SK-N-SH (cell line): Measurements from ENCODE around the gene DDX39B. TPM values are rescaled to one million over a fixed set of nuclear protein-coding genes. Genes with fewer than 3 reads are reported as not detected.

ENCODE experiments used
- CTCF ChIA-PET: fragments of 300-600, 350-600 bp; formaldehyde crosslinking; extraction: SDS; loops from one replicate; lab custom pipeline; 2021; lab: Yijun Ruan, JAX
- POLR2A ChIA-PET: fragments of 350-600 bp; sonication (Branson Sonifier 250); formaldehyde crosslinking; extraction: SDS; loops from one replicate; lab custom pipeline; 2020; ENCODE audit warnings: antibody characterized with exemption, inconsistent platforms; lab: Yijun Ruan, JAX
- DNase-seq: peaks from one replicate; pipeline ENCODE4 v3.0.0; 2012
- H2AFZ ChIP-seq: fragments of 200-600 bp; sonication (generic); 2 replicates; pipeline ENCODE4 v1.8.1; 2016; ENCODE audit warnings: antibody characterized with exemption, mild to moderate bottlenecking, low read depth
- H3F3A ChIP-seq: fragments of 200-600 bp; sonication (generic); replicated peaks from 2 replicates; pipeline ENCODE3; 2016; ENCODE audit warnings: antibody characterized with exemption, mild to moderate bottlenecking; ENCODE audit not compliant: insufficient read depth
- H3K27ac ChIP-seq, 2 experiments: fragments of 200-500 bp in 1 of 2; fragments of 200-600 bp in 1 of 2; sonication (Bioruptor generic) in 1 of 2; sonication (generic), shearing (Covaris generic) in 1 of 2; 2 replicates each; pipeline versions ENCODE4 v1.5.1 to v1.6.1; 2014 to 2016; ENCODE audit warnings: low read depth in 2 of 2, inconsistent platforms in 1 of 2, low read length in 1 of 2, mild to moderate bottlenecking in 1 of 2, mixed read lengths in 1 of 2
- H3K27me3 ChIP-seq: fragments of 200-600 bp; sonication (generic), shearing (Covaris generic); 2 replicates; pipeline ENCODE4 v1.6.1; 2016; ENCODE audit warnings: mixed run types; ENCODE audit not compliant: insufficient read depth
- H3K36me3 ChIP-seq, 2 experiments: fragments of 200-500 bp in 1 of 2; fragments of 200-600 bp in 1 of 2; sonication (Bioruptor generic) in 1 of 2; sonication (generic) in 1 of 2; replicated peaks in 1 of 2; 2 replicates each; pipeline versions ENCODE3 to v1.5.1; 2014 to 2016; ENCODE audit warnings: low read length in 1 of 2, mild to moderate bottlenecking in 1 of 2; ENCODE audit not compliant: insufficient read depth in 2 of 2, control insufficient read depth in 1 of 2
- H3K4me1 ChIP-seq, 2 experiments: fragments of 200-500 bp in 1 of 2; fragments of 200-600 bp in 1 of 2; sonication (Bioruptor generic) in 1 of 2; sonication (generic), shearing (Covaris generic) in 1 of 2; 2 replicates each; pipeline versions ENCODE4 v1.5.1 to v1.6.1; 2014 to 2016; ENCODE audit warnings: low read depth in 1 of 2, low read length in 1 of 2, mixed run types in 1 of 2; ENCODE audit not compliant: insufficient read depth in 2 of 2, control insufficient read depth in 1 of 2
- H3K4me2 ChIP-seq: fragments of 200-600 bp; sonication (generic), shearing (Covaris generic); 2 replicates; pipeline ENCODE4 v1.6.1; 2017; ENCODE audit warnings: mixed run types
- H3K4me3 ChIP-seq, 2 experiments: fragments of 200-500 bp in 1 of 2; fragments of 200-600 bp in 1 of 2; sonication (Bioruptor generic) in 1 of 2; sonication (generic), shearing (Covaris generic) in 1 of 2; 2 replicates each; pipeline versions ENCODE4 v1.5.1 to v1.8.1; 2014 to 2016; ENCODE audit warnings: low read depth in 2 of 2, inconsistent platforms in 1 of 2, low read length in 1 of 2, mild to moderate bottlenecking in 1 of 2, mixed read lengths in 1 of 2, moderate library complexity in 1 of 2
- H3K79me2 ChIP-seq: fragments of 200-600 bp; sonication (generic); 2 replicates; pipeline ENCODE4 v1.8.1; 2017; ENCODE audit warnings: mild to moderate bottlenecking; ENCODE audit not compliant: insufficient read depth
- H3K9ac ChIP-seq: fragments of 200-600 bp; sonication (generic); 2 replicates; pipeline ENCODE4 v1.6.1; 2017; ENCODE audit warnings: mixed run types
- H3K9me2 ChIP-seq: fragments of 200-600 bp; sonication (generic); 2 replicates; pipeline ENCODE4 v1.6.1; 2017; ENCODE audit warnings: mixed run types
- H3K9me3 ChIP-seq: fragments of 200-600 bp; sonication (generic); 2 replicates; pipeline ENCODE4 v1.6.1; 2017; ENCODE audit warnings: mixed run types, mild to moderate bottlenecking, moderate library complexity
- H4K20me1 ChIP-seq: fragments of 200-600 bp; sonication (generic); 2 replicates; pipeline ENCODE4 v1.6.1; 2017; ENCODE audit warnings: mild to moderate bottlenecking, mixed run types; ENCODE audit not compliant: insufficient read depth
- CHD2 ChIP-seq: fragments of 150-350 bp; IDR thresholded peaks from 2 replicates; pipeline ENCODE4 v1.6.1; 2018; ENCODE audit warnings: low read length; ENCODE audit not compliant: partially characterized antibody
- CTCF ChIP-seq: fragments of 200-600 bp; sonication (generic); IDR thresholded peaks from 2 replicates; pipeline ENCODE4 v1.6.1; 2017; ENCODE audit warnings: antibody characterized with exemption, mild to moderate bottlenecking, moderate library complexity
- ELF1 ChIP-seq: IDR thresholded peaks from 2 replicates; pipeline ENCODE4 v1.4.0; 2012
- FOXJ3 ChIP-seq: sonication (generic); formaldehyde crosslinking; IDR thresholded peaks from 2 replicates; pipeline ENCODE4 v1.5.1; 2020; ENCODE audit warnings: mild to moderate bottlenecking, missing genetic modification reagents
- FOXM1 ChIP-seq: IDR thresholded peaks from 2 replicates; pipeline ENCODE4 v1.4.0; 2012; ENCODE audit warnings: low read depth, mild to moderate bottlenecking
- IRF3 ChIP-seq: fragments of 150-350 bp; IDR thresholded peaks from 2 replicates; pipeline ENCODE4 v1.6.1; 2016; ENCODE audit warnings: mild to moderate bottlenecking, low read depth, low read length
- MAX ChIP-seq: IDR thresholded peaks from 2 replicates; pipeline ENCODE4 v1.4.0; 2012; ENCODE audit warnings: low read depth
- MEF2A ChIP-seq: IDR thresholded peaks from 2 replicates; pipeline ENCODE4 v1.4.0; 2012; ENCODE audit warnings: low read depth, borderline replicate concordance
- MXI1 ChIP-seq: IDR thresholded peaks from 2 replicates; pipeline ENCODE4 v1.6.1; 2012; ENCODE audit warnings: mild to moderate bottlenecking, low read depth, low read length, improper control_type of control experiment
- PBX3 ChIP-seq: IDR thresholded peaks from 2 replicates; pipeline ENCODE4; 2012
- TAF1 ChIP-seq: IDR thresholded peaks from 2 replicates; pipeline ENCODE4 v1.6.1; 2012; ENCODE audit warnings: low read depth, mild to moderate bottlenecking, low read length, moderate library complexity, borderline replicate concordance
- USF1 ChIP-seq: IDR thresholded peaks from 2 replicates; pipeline ENCODE4 v1.4.0; 2012; ENCODE audit warnings: low read depth, borderline replicate concordance
- WGBS: methylation state at CpG from one replicate; pipeline ENCODE4 v1.1.6; 2017; ENCODE audit warnings: low lambda C conversion rate; 5-methylcytosine and 5-hydroxymethylcytosine counted together
- polyA plus RNA-seq, 3 experiments: library from polyadenylated mRNA; depleted of rRNA; stranded (reverse); fragments of >200 nt; gene quantifications; 2 replicates each; pipeline ENCODE4 v1.2.3, GENCODE V29; 2012

The DDX39B gene
- polyA plus RNA-seq, 1 of the 3 experiments (the other 2 are of a cell fraction), result 502 TPM

GRCh38 chr6:31547727-31548543 lies 6.1 kb upstream of the DDX39B start:
- Histone ChIP-seq H3K36me3 (peaks cover 5 to 23% of the 10 kb centered on the region in 2 experiments), H3K27me3 (no peaks in the 10 kb centered on the region), H4K20me1 (no peaks in the 10 kb centered on the region), H3K9me2 (no peaks in the 10 kb centered on the region), H3F3A (peaks cover 13% of the 10 kb centered on the region), H3K4me1 (peaks cover 8 to 11% of the 10 kb centered on the region in 2 experiments; a peak in 3 of 4 replicates), H3K4me2 (peak overlapping the region; percentile 92), H3K4me3 (peak overlapping the region; percentile 52 to 77), H3K9ac (peak overlapping the region; percentile 88), H3K27ac (peak overlapping the region; percentile 74 to 78), H2AFZ (peak overlapping the region; percentile 83), H3K79me2 (peaks cover 52% of the 10 kb centered on the region), H3K9me3 (no peaks in the 10 kb centered on the region)
- ChIA-PET CTCF (interaction anchor here (0.6 to 11.9 kb wide), 13 partner anchors 9 to 1432 kb away, joined by 3 to 301 read pairs (median 3); partner anchors contain the start of genes LST1, LTB, NCR3 and TNF), POLR2A (interaction anchor here (0.6 to 2.4 kb wide), 8 partner anchors 42 to 1424 kb away, joined by 3 to 18 read pairs (median 4); partner anchors contain the start of gene DDAH2)
- TF ChIP-seq MXI1, result peak; percentile 61
- TF ChIP-seq MAX, result peak; percentile 63
- no peak for TF ChIP-seq FOXM1
- TF ChIP-seq CTCF, result peak; percentile 19; the same call in 1 of the 2 replicates
- 30% methylated on average over 15 of the region's 24 CpGs for WGBS
- peak; percentile 67 for DNase-seq

- Histone ChIP-seq H3K4me2 (peak within 1 kb of the TSS; percentile 92), H3K9me3 (no peaks in the 10 kb centered on the region), H3K27ac (peak within 1 kb of the TSS; percentile 74 to 78), H3K4me1 (peaks cover 8 to 11% of the 10 kb centered on the region in 2 experiments; a peak in 3 of 4 replicates), H3F3A (peaks cover 18% of the 10 kb centered on the region), H3K27me3 (no peaks in the 10 kb centered on the region), H3K36me3 (peaks cover 5 to 19% of the 10 kb centered on the region in 2 experiments), H3K9me2 (no peaks in the 10 kb centered on the region), H2AFZ (peak within 1 kb of the TSS; percentile 87), H3K9ac (peak within 1 kb of the TSS; percentile 88), H4K20me1 (no peaks in the 10 kb centered on the region), H3K79me2 (peaks cover 53% of the 10 kb centered on the region), H3K4me3 (peak within 1 kb of the TSS; percentile 52 to 77)
- DNase-seq, result peak; percentile 90
- ChIA-PET CTCF (interaction anchor here (0.6 to 11.9 kb wide), 29 partner anchors 8 to 643 kb away, joined by 3 to 301 read pairs (median 3); partner anchors contain the start of genes EHMT2, GPANK1, LST1 and LTB), POLR2A (interaction anchor here (0.6 to 2.4 kb wide), 8 partner anchors 9 to 1425 kb away, joined by 3 to 18 read pairs (median 4); partner anchors contain the start of gene DDAH2)
- under 1% methylated on average over 25 of the region's 25 CpGs for WGBS
- TF ChIP-seq USF1, result peak; percentile 11; the same call in 1 of the 2 replicates
- no peak for TF ChIP-seq FOXJ3 (CRISPR knock-in tag)
- peak; percentile 71; the same call in 1 of the 2 replicates for TF ChIP-seq TAF1
- peak; percentile 77; the same call in 1 of the 2 replicates for TF ChIP-seq ELF1
- TF ChIP-seq CHD2, result peak; percentile 71
- peak; percentile 86 for TF ChIP-seq MAX
- no peak; the same call in 1 of the 2 replicates for TF ChIP-seq PBX3
- no peak for TF ChIP-seq MEF2A
- no peak for TF ChIP-seq IRF3
Observed at GRCh38 chr6:31546958-31547726, 5.3 kb upstream of the DDX39B start, which contains the start of gene NFKBIL1. Gene NFKBIL1, plus strand, starts transcription at chr6:31547608. Its CDS starts 87 bp downstream, at chr6:31547695.
